A549 (cell line): Measurements from ENCODE around the gene TMEM273. TPM values are rescaled to one million over a fixed set of nuclear protein-coding genes. Genes with fewer than 3 reads are reported as not detected.

Experiments
- ATAC-seq, 2 experiments: fragments of 200-7000 bp in 1 of 2; fragments of >200 bp in 1 of 2; cut with Nextera tagmentation in 1 of 2; cut with Tn5 transposase in 1 of 2; 3 replicates each; pipeline versions ENCODE4 v1.8.0 to v1.9.1; 2018 to 2020; ENCODE audit warnings: mild to moderate bottlenecking in 1 of 2, moderate library complexity in 1 of 2
- CTCF ChIA-PET: fragments of 300-600 bp; sonication (Branson Sonifier 250); formaldehyde crosslinking; extraction: SDS; loops from one replicate; lab custom pipeline; 2021; ENCODE audit warnings: antibody characterized with exemption, inconsistent platforms; lab: Yijun Ruan, JAX
- POLR2A ChIA-PET: fragments of 350-600 bp; formaldehyde crosslinking; extraction: SDS; loops from one replicate; lab custom pipeline; 2021; ENCODE audit warnings: antibody characterized with exemption, inconsistent platforms; lab: Yijun Ruan, JAX
- DNase-seq, 2 experiments: peaks; one replicate each; pipeline versions ENCODE4 v3.0.0 to v3.0.0-alpha.2; 2011 to 2016; ENCODE audit warnings: low read depth in 1 of 2, low spot score in 1 of 2
- FAIRE-seq: peaks from 2 replicates; lab custom pipeline; 2011; peaks lifted over from hg19 to GRCh38; lab: Jason Lieb, UNC
- H3K27ac ChIP-seq, 2 experiments: fragments of >200 bp; sonication (Bioruptor Twin); formaldehyde crosslinking; 3 replicates each; pipeline ENCODE4 v1.5.1; 2016 to 2017
- H3K4me1 ChIP-seq: fragments of >200 bp; sonication (Bioruptor Twin); formaldehyde crosslinking; 3 replicates; pipeline ENCODE4 v1.6.1; 2016
- H3K4me2 ChIP-seq: fragments of >200 bp; sonication (Bioruptor Twin); formaldehyde crosslinking; 3 replicates; pipeline ENCODE4 v1.6.1; 2016
- H3K4me3 ChIP-seq: fragments of >200 bp; sonication (Bioruptor Twin); formaldehyde crosslinking; 3 replicates; pipeline ENCODE4 v1.5.1; 2016
- H3K9me3 ChIP-seq: fragments of >200 bp; sonication (Bioruptor Twin); formaldehyde crosslinking; 3 replicates; pipeline ENCODE4 v1.6.1; 2016
- CBX2 ChIP-seq: fragments of 200-600 bp; sonication (generic); IDR thresholded peaks from 2 replicates; pipeline ENCODE4 v1.6.1; 2016; ENCODE audit warnings: low read depth, mild to moderate bottlenecking, borderline replicate concordance
- CHD2 ChIP-seq: fragments of 150-350 bp; IDR thresholded peaks from 2 replicates; pipeline ENCODE4 v1.6.1; 2014; ENCODE audit warnings: low read length; ENCODE audit not compliant: partially characterized antibody
- CHD4 ChIP-seq: fragments of 200-600 bp; sonication (generic); IDR thresholded peaks from 2 replicates; pipeline ENCODE4 v1.6.1; 2016; ENCODE audit warnings: antibody characterized with exemption, mild to moderate bottlenecking, borderline replicate concordance
- EHF ChIP-seq: fragments of 250-450 bp; sonication (Bioruptor Pico); IDR thresholded peaks from 2 replicates; pipeline ENCODE4 v1.5.0; 2020; ENCODE audit warnings: mild to moderate bottlenecking
- EHMT2 ChIP-seq: fragments of 200-600 bp; sonication (generic); IDR thresholded peaks from 2 replicates; pipeline ENCODE4 v1.6.1; 2016; ENCODE audit warnings: antibody characterized with exemption, low read depth, mild to moderate bottlenecking, moderate library complexity
- EP300 ChIP-seq, 2 experiments: fragments of >200 bp; sonication (Bioruptor Twin); formaldehyde crosslinking; IDR thresholded peaks; 2 replicates in 1 of 2; 3 replicates in 1 of 2; pipeline ENCODE4 v1.6.1; 2016 to 2017
- GATA3 ChIP-seq: IDR thresholded peaks from 2 replicates; pipeline ENCODE4 v1.6.1; 2012; ENCODE audit warnings: borderline replicate concordance
- JUN ChIP-seq, 2 experiments: fragments of >200 bp; sonication (Bioruptor Twin); formaldehyde crosslinking; IDR thresholded peaks; 2 replicates in 1 of 2; 3 replicates in 1 of 2; pipeline ENCODE4 v1.6.1; 2016 to 2017
- JUNB ChIP-seq: fragments of >200 bp; sonication (Bioruptor Twin); formaldehyde crosslinking; IDR thresholded peaks from 2 replicates; pipeline ENCODE4 v1.6.1; 2016
- KDM1A ChIP-seq: fragments of 200-600 bp; sonication (generic); IDR thresholded peaks from 2 replicates; pipeline ENCODE4 v1.6.1; 2016; ENCODE audit warnings: low read depth, mild to moderate bottlenecking
- KDM5A ChIP-seq: fragments of 200-600 bp; sonication (generic); IDR thresholded peaks from 2 replicates; pipeline ENCODE4 v1.6.1; 2016; ENCODE audit warnings: antibody characterized with exemption, mild to moderate bottlenecking
- NPAS2 ChIP-seq: fragments of 250-450 bp; sonication (Bioruptor Pico); IDR thresholded peaks from 2 replicates; pipeline ENCODE4 v1.8.0; 2022; ENCODE audit warnings: mild to moderate bottlenecking, moderate library complexity, borderline replicate concordance
- POLR2A ChIP-seq: IDR thresholded peaks from 2 replicates; pipeline ENCODE4 v1.6.1; 2012; ENCODE audit warnings: mild to moderate bottlenecking, low read length
- RAD21 ChIP-seq, 2 experiments: fragments of >200 bp in 1 of 2; sonication (Bioruptor Twin) in 1 of 2; formaldehyde crosslinking in 1 of 2; IDR thresholded peaks in 1 of 2; conservative IDR thresholded peaks in 1 of 2; 2 replicates in 1 of 2; 3 replicates in 1 of 2; pipeline ENCODE4 v1.6.1; 2012 to 2018; ENCODE audit warnings: inconsistent platforms in 1 of 2
- SMC3 ChIP-seq: fragments of >200 bp; sonication (Bioruptor Twin); formaldehyde crosslinking; IDR thresholded peaks from 3 replicates; pipeline ENCODE4 v1.6.1; 2018; ENCODE audit warnings: inconsistent platforms
- TFCP2L1 ChIP-seq: fragments of 250-450 bp; sonication (Bioruptor Pico); IDR thresholded peaks from 2 replicates; pipeline ENCODE4 v1.5.0; 2021; ENCODE audit warnings: mild to moderate bottlenecking
- TP53 ChIP-seq: fragments of 250-450 bp; sonication (Bioruptor Pico); IDR thresholded peaks from 2 replicates; pipeline ENCODE4 v1.5.0; 2021; ENCODE audit warnings: mild to moderate bottlenecking, moderate library complexity
- ZNF302 ChIP-seq: fragments of 250-450 bp; sonication (Bioruptor Pico); IDR thresholded peaks from 2 replicates; pipeline ENCODE4 v1.9.0; 2021; ENCODE audit warnings: inconsistent platforms, mild to moderate bottlenecking, moderate library complexity
- ZSCAN20 ChIP-seq: fragments of 250-450 bp; sonication (Bioruptor Pico); IDR thresholded peaks from 2 replicates; pipeline ENCODE4 v1.8.0; 2022; ENCODE audit warnings: mild to moderate bottlenecking, moderate library complexity
- WGBS: methylation state at CpG from one replicate; pipeline ENCODE4 v1.1.6; 2017; ENCODE audit errors: missing lambda C conversion rate; 5-methylcytosine and 5-hydroxymethylcytosine counted together
- polyA plus RNA-seq, 4 experiments: library from polyadenylated mRNA; depleted of rRNA in 3 of 4; stranded (reverse); fragments of >200 nt; fragmentation: RNase III in 1 of 4; extraction: RNeasy Plus Mini Kit Qiagen cat#74134 plus additional on column Dnase treatment in 1 of 4; gene quantifications; 2 replicates in 3 of 4; 3 replicates in 1 of 4; pipeline ENCODE4 v1.2.3, GENCODE V29; 2011 to 2017
- TF ChIP-seq, protein P1 (sequence below): fragments of 450-650 bp; IDR thresholded peaks from 2 replicates; pipeline ENCODE4 v1.6.1; 2014; ENCODE audit warnings: antibody characterized with exemption
- TF ChIP-seq, protein P2 (sequence below): IDR thresholded peaks from 2 replicates; pipeline ENCODE4 v1.6.1; 2012
- TF ChIP-seq, protein P3 (sequence below): fragments of >200 bp; sonication (Bioruptor Twin); formaldehyde crosslinking; IDR thresholded peaks from 2 replicates; pipeline ENCODE4 v1.6.1; 2016
- TF ChIP-seq, protein P4 (sequence below): IDR thresholded peaks from 2 replicates; pipeline ENCODE4 v1.6.1; 2012
- TF ChIP-seq, protein P5 (sequence below): fragments of 250-450 bp; sonication (Bioruptor Pico); IDR thresholded peaks from 2 replicates; pipeline ENCODE4 v1.5.0; 2021; ENCODE audit warnings: mild to moderate bottlenecking, moderate library complexity, borderline replicate concordance
- TF ChIP-seq, protein P6 (sequence below): fragments of 150-350 bp; IDR thresholded peaks from 2 replicates; pipeline ENCODE4 v1.6.1; 2014; ENCODE audit warnings: low read depth, mild to moderate bottlenecking, low read length

Gene TMEM273
- polyA plus RNA-seq, 2 of the 4 experiments (the other 2 are of a cell fraction): not detected

DNA sequence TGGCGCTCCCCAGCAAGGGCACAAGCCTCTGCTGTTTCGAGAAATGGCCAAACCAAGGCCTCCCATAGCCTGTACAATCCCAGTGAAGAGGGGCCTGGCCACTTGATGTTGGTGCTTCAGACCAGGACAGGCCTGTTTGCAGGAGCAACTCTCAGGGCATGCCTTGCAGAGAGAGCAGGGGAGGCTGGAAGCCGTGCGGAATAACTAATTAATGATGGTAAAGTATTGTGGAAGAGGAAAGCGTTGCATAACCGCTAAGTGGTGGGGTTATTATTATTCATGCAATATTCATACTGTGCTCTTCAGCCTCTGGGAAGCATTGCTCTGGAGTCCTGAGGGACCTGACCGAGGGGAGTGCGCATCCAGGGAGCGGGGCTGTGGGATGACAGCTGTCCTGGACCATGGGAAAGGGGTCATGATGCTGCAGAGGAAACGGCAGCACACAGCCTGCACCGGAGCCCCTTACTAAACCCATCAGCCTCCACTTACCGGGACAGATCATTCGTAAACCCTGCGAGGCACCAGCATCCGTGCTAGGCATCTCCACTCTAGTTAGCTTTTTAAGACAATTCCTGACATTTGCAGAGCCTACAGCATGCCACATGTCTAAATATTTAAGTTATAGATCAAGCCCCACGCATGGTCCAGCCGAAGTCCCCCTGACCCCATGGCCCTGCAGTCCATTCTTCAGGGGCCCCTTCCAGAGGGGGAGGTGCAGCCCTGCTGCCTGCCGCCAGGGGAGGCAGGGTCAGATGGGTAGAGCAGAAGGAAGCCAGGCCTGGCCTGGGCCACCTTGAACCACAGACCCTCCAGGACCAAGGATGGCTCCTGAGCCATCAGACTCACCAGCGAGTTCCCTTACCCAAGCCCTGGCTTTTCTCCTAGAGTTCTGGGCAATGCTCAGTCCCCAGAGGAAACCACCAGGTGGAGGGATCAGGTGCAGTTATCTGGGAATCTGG, 11.6 kb downstream of the TMEM273 start:
- ATAC-seq: no peak
- 93% methylated on average over 13 of the region's 19 CpGs for WGBS
- ChIA-PET POLR2A (no interaction called here), CTCF (no interaction called here)
- H3K4me1 ChIP-seq: no peaks in the 10 kb centered on the region
- no peak overlapping the region for H3K4me2 ChIP-seq
- no peak overlapping the region for H3K27ac ChIP-seq
- FAIRE-seq: no peak
- H3K9me3 ChIP-seq: no peaks in the 10 kb centered on the region
- H3K4me3 ChIP-seq: no peak overlapping the region
- no peak for TF ChIP-seq ZNF302 (CRISPR knock-in tag)
- TF ChIP-seq CHD4: no peak
- TF ChIP-seq EP300 (IDR thresholded peaks at IDR 0.05): no peak
- TF ChIP-seq SMC3: no peak
- TF ChIP-seq JUN (IDR thresholded peaks at IDR 0.05): no peak
- no peak for TF ChIP-seq EHMT2
- TF ChIP-seq, protein P1, sequence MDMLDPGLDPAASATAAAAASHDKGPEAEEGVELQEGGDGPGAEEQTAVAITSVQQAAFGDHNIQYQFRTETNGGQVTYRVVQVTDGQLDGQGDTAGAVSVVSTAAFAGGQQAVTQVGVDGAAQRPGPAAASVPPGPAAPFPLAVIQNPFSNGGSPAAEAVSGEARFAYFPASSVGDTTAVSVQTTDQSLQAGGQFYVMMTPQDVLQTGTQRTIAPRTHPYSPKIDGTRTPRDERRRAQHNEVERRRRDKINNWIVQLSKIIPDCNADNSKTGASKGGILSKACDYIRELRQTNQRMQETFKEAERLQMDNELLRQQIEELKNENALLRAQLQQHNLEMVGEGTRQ: no peak
- TF ChIP-seq JUNB: no peak
- TF ChIP-seq, protein P2, sequence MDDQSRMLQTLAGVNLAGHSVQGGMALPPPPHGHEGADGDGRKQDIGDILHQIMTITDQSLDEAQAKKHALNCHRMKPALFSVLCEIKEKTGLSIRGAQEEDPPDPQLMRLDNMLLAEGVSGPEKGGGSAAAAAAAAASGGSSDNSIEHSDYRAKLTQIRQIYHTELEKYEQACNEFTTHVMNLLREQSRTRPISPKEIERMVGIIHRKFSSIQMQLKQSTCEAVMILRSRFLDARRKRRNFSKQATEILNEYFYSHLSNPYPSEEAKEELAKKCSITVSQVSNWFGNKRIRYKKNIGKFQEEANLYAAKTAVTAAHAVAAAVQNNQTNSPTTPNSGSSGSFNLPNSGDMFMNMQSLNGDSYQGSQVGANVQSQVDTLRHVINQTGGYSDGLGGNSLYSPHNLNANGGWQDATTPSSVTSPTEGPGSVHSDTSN: no peak
- no peak for TF ChIP-seq NPAS2 (CRISPR knock-in tag)
- no peak for TF ChIP-seq POLR2A
- TF ChIP-seq, protein P3, sequence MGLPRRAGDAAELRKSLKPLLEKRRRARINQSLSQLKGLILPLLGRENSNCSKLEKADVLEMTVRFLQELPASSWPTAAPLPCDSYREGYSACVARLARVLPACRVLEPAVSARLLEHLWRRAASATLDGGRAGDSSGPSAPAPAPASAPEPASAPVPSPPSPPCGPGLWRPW: no peak
- TF ChIP-seq, protein P4, sequence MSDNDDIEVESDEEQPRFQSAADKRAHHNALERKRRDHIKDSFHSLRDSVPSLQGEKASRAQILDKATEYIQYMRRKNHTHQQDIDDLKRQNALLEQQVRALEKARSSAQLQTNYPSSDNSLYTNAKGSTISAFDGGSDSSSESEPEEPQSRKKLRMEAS: no peak
- no peak for TF ChIP-seq EHF (CRISPR knock-in tag)
- TF ChIP-seq KDM5A: no peak
- no peak for TF ChIP-seq CHD2
- TF ChIP-seq RAD21 (conservative IDR thresholded peaks at IDR 0.05 in 1 of 2, IDR thresholded peaks at IDR 0.05 in 1 of 2): no peak
- TF ChIP-seq TP53 (CRISPR knock-in tag): no peak
- TF ChIP-seq, all 56 proteins: peak for 0
- no peak for DNase-seq

DNA sequence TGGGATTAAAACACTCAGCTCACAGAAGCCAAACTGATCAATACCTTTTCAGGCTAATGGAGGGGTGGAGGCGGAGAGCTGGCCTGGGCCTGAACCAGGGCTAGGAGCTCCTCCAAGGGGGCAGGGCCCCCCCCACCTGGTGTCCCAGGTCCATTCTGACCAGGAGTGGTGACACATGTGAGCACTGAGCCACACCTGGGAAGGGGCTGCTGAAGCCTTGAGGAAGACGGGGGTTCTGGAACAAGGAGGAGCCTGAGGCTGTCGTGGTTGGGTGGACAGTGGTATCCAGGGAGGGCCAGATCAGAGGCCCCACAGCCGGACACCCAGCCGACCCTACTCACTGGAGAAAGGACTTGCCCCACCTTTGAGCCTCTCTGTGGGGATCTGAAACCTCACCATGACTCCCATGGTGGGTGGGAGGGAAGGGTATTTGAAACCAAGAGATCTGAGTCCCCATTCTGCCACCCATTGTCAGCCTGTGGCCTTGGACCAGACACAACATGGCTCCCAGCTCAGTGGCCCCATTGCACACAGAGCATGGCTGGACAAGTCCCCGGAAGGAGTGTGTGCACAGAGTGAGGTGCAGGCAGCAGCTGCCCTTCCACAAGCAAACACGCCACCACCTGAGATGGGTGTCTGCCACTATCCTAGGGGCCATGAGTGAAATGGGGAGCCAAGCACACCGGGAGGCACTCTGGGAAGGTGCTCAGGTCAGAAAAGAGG, 12.4 kb downstream of the TMEM273 start:
- H3K4me3 ChIP-seq: no peak overlapping the region
- POLR2A ChIA-PET: no interaction called here
- TF ChIP-seq RAD21 (conservative IDR thresholded peaks at IDR 0.05 in 1 of 2, IDR thresholded peaks at IDR 0.05 in 1 of 2) (no peak), CBX2 (no peak), KDM1A (no peak), EP300 (IDR thresholded peaks at IDR 0.05) (no peak), NPAS2 (CRISPR knock-in tag) (no peak), GATA3 (no peak), TFCP2L1 (CRISPR knock-in tag) (no peak), CHD2 (no peak), ZSCAN20 (CRISPR knock-in tag) (no peak)
- TF ChIP-seq, protein P5, sequence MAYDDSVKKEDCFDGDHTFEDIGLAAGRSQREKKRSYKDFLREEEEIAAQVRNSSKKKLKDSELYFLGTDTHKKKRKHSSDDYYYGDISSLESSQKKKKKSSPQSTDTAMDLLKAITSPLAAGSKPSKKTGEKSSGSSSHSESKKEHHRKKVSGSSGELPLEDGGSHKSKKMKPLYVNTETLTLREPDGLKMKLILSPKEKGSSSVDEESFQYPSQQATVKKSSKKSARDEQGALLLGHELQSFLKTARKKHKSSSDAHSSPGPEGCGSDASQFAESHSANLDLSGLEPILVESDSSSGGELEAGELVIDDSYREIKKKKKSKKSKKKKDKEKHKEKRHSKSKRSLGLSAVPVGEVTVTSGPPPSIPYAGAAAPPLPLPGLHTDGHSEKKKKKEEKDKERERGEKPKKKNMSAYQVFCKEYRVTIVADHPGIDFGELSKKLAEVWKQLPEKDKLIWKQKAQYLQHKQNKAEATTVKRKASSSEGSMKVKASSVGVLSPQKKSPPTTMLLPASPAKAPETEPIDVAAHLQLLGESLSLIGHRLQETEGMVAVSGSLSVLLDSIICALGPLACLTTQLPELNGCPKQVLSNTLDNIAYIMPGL (CRISPR knock-in tag): no peak
- TF ChIP-seq, protein P6, sequence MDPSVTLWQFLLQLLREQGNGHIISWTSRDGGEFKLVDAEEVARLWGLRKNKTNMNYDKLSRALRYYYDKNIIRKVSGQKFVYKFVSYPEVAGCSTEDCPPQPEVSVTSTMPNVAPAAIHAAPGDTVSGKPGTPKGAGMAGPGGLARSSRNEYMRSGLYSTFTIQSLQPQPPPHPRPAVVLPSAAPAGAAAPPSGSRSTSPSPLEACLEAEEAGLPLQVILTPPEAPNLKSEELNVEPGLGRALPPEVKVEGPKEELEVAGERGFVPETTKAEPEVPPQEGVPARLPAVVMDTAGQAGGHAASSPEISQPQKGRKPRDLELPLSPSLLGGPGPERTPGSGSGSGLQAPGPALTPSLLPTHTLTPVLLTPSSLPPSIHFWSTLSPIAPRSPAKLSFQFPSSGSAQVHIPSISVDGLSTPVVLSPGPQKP: no peak
- TF ChIP-seq, all 56 proteins: peak for 0
- Histone ChIP-seq H3K9me3 (no peaks in the 10 kb centered on the region), H3K4me1 (no peaks in the 10 kb centered on the region), H3K27ac (no peak overlapping the region), H3K4me2 (no peak overlapping the region)
- DNase-seq (no peak), ATAC-seq (no peak), FAIRE-seq (no peak)
- CTCF ChIA-PET: interaction anchor here (1.0 kb wide), 1 partner anchor 13 kb away, joined by 3 read pairs; the partner anchor contains the start of gene TMEM273
- 78% methylated on average over 4 of the region's 8 CpGs for WGBS
